H1 (cell line): Measurements from ENCODE around the gene RFFL. TPM values are rescaled to one million over a fixed set of nuclear protein-coding genes. Genes with fewer than 3 reads are reported as not detected.

Experiments
- CTCF ChIA-PET: fragments of 300-600 bp; sonication (Branson Sonifier 250); formaldehyde crosslinking; loops from one replicate; lab custom pipeline; 2021; ENCODE audit not compliant: partially characterized antibody; lab: Charles Lee
- POLR2A ChIA-PET: fragments of 300-600 bp; sonication (Branson Sonifier 250); formaldehyde crosslinking; loops from one replicate; lab custom pipeline; 2021; ENCODE audit warnings: inconsistent platforms; ENCODE audit not compliant: partially characterized antibody; lab: Charles Lee
- DNase-seq, 2 experiments: peaks; one replicate each; pipeline versions ENCODE4 v3.0.0 to v3.0.0-alpha.2; 2010 to 2022; ENCODE audit warnings: low spot score in 2 of 2, low read depth in 1 of 2, mixed read lengths in 1 of 2
- FAIRE-seq: peaks from 2 replicates; lab custom pipeline; 2011; peaks lifted over from hg19 to GRCh38; lab: Jason Lieb, UNC
- H2AFZ ChIP-seq: 2 replicates; pipeline ENCODE4 v1.8.1; 2012; ENCODE audit warnings: low read length, inconsistent platforms
- H2AK5ac ChIP-seq: 2 replicates; pipeline ENCODE4 v1.6.1; 2013; ENCODE audit warnings: low read depth, low read length
- H2BK120ac ChIP-seq: replicated peaks from 2 replicates; pipeline ENCODE3; 2013; ENCODE audit warnings: low read depth, low read length, inconsistent platforms
- H2BK12ac ChIP-seq: 2 replicates; pipeline ENCODE4 v1.6.1; 2013; ENCODE audit warnings: low read depth, low read length
- H2BK15ac ChIP-seq: 2 replicates; pipeline ENCODE4 v1.6.1; 2013; ENCODE audit warnings: low read length
- H2BK20ac ChIP-seq: 2 replicates; pipeline ENCODE4 v1.6.1; 2013; ENCODE audit warnings: low read length
- H2BK5ac ChIP-seq: 2 replicates; pipeline ENCODE4 v1.6.1; 2013; ENCODE audit warnings: low read depth, low read length
- H3K14ac ChIP-seq: 2 replicates; pipeline ENCODE4 v1.6.1; 2013; ENCODE audit warnings: inconsistent platforms; ENCODE audit not compliant: insufficient read length
- H3K18ac ChIP-seq: 2 replicates; pipeline ENCODE4 v1.6.1; 2013; ENCODE audit warnings: low read length; ENCODE audit errors: extremely low read depth
- H3K23ac ChIP-seq: 2 replicates; pipeline ENCODE4 v1.6.1; 2013; ENCODE audit warnings: inconsistent platforms; ENCODE audit not compliant: insufficient read length
- H3K23me2 ChIP-seq: 2 replicates; pipeline ENCODE4 v1.6.1; 2013; ENCODE audit warnings: low read depth, low read length
- H3K27ac ChIP-seq: 2 replicates; pipeline ENCODE4 v1.6.1; 2011; ENCODE audit warnings: low read depth, low read length, inconsistent platforms
- H3K27me3 ChIP-seq, 4 experiments: replicated peaks in 1 of 4; 1 replicate in 1 of 4; 2 replicates in 3 of 4; pipeline versions ENCODE4 v1.6.1 to v1.8.1; 2011 to 2013; ENCODE audit warnings: low read length in 3 of 4, mild to moderate bottlenecking in 3 of 4, inconsistent platforms in 2 of 4, mixed read lengths in 2 of 4, moderate library complexity in 1 of 4; ENCODE audit not compliant: control insufficient read depth in 3 of 4, insufficient read depth in 3 of 4; ENCODE audit errors: extremely low read depth in 1 of 4
- H3K36me3 ChIP-seq, 4 experiments: 2 replicates each; pipeline versions ENCODE4 v1.6.1 to v1.8.1; 2011 to 2013; ENCODE audit warnings: mild to moderate bottlenecking in 4 of 4, low read length in 3 of 4, moderate library complexity in 2 of 4, control low read depth in 1 of 4, inconsistent platforms in 1 of 4; ENCODE audit not compliant: insufficient read depth in 4 of 4, control insufficient read depth in 2 of 4
- H3K4ac ChIP-seq: replicated peaks from 2 replicates; pipeline ENCODE3; 2013; ENCODE audit warnings: low read length, low read depth, mixed read lengths, inconsistent platforms; ENCODE audit not compliant: insufficient read length
- H3K4me1 ChIP-seq, 4 experiments: replicated peaks in 1 of 4; 1 replicate in 1 of 4; 2 replicates in 3 of 4; pipeline versions ENCODE4 v1.6.1 to v1.8.1; 2011 to 2013; ENCODE audit warnings: low read length in 3 of 4, inconsistent platforms in 2 of 4, mixed read lengths in 1 of 4; ENCODE audit not compliant: insufficient read depth in 4 of 4, control insufficient read depth in 3 of 4
- H3K4me2 ChIP-seq, 2 experiments: 2 replicates each; pipeline versions ENCODE4 v1.6.1 to v1.8.1; 2011 to 2013; ENCODE audit warnings: low read depth in 2 of 2, low read length in 2 of 2, control low read depth in 1 of 2, inconsistent platforms in 1 of 2, mild to moderate bottlenecking in 1 of 2; ENCODE audit not compliant: insufficient read depth in 1 of 2
- H3K4me3 ChIP-seq, 4 experiments: fragments of 200-600, 300-600 bp in 1 of 4; sonication (generic), shearing (Covaris generic), sonication (Bioruptor Twin) in 1 of 4; 2 replicates each; pipeline versions ENCODE4 v1.5.1 to v1.8.1; 2011 to 2016; ENCODE audit warnings: low read length in 4 of 4, low read depth in 3 of 4, control low read depth in 2 of 4, inconsistent platforms in 2 of 4, mild to moderate bottlenecking in 2 of 4, mixed read lengths in 1 of 4, moderate library complexity in 1 of 4; ENCODE audit not compliant: insufficient read depth in 2 of 4; ENCODE audit errors: extremely low read depth in 1 of 4
- H3K56ac ChIP-seq: replicated peaks from 2 replicates; pipeline ENCODE3; 2013; ENCODE audit warnings: low read depth, mild to moderate bottlenecking, mixed read lengths, low read length, inconsistent platforms; ENCODE audit not compliant: insufficient read length
- H3K79me1 ChIP-seq: 2 replicates; pipeline ENCODE4 v1.6.1; 2013; ENCODE audit warnings: low read depth, low read length, control low read depth
- H3K79me2 ChIP-seq, 2 experiments: 2 replicates each; pipeline versions ENCODE4 v1.6.1 to v1.8.1; 2012 to 2013; ENCODE audit warnings: low read length in 2 of 2, mild to moderate bottlenecking in 2 of 2, inconsistent platforms in 1 of 2; ENCODE audit not compliant: insufficient read depth in 2 of 2, control insufficient read depth in 1 of 2
- H3K9ac ChIP-seq, 4 experiments: replicated peaks in 1 of 4; 1 replicate in 1 of 4; 2 replicates in 3 of 4; pipeline versions ENCODE4 v1.6.1 to v1.8.1; 2011 to 2013; ENCODE audit warnings: low read depth in 3 of 4, low read length in 3 of 4, control low read depth in 2 of 4, mild to moderate bottlenecking in 2 of 4, moderate library complexity in 2 of 4, inconsistent platforms in 1 of 4; ENCODE audit errors: extremely low read depth in 1 of 4
- H3K9me3 ChIP-seq, 2 experiments: 2 replicates each; pipeline versions ENCODE4 v1.6.1 to v1.8.1; 2012 to 2013; ENCODE audit warnings: mild to moderate bottlenecking in 2 of 2, moderate library complexity in 2 of 2, control low read depth in 1 of 2, inconsistent platforms in 1 of 2, low read depth in 1 of 2, low read length in 1 of 2, mixed read lengths in 1 of 2; ENCODE audit not compliant: insufficient read depth in 2 of 2
- H4K20me1 ChIP-seq, 2 experiments: replicated peaks in 1 of 2; 2 replicates each; pipeline versions ENCODE3 to v1.8.1; 2011 to 2013; ENCODE audit warnings: inconsistent platforms in 2 of 2, low read length in 2 of 2, mild to moderate bottlenecking in 1 of 2; ENCODE audit not compliant: insufficient read depth in 2 of 2, control insufficient read depth in 1 of 2
- H4K5ac ChIP-seq: 2 replicates; pipeline ENCODE4 v1.6.1; 2013; ENCODE audit warnings: low read length, low read depth, mixed read lengths, inconsistent platforms; ENCODE audit not compliant: insufficient read length
- H4K8ac ChIP-seq: 2 replicates; pipeline ENCODE4 v1.8.0; 2013; ENCODE audit warnings: mild to moderate bottlenecking, moderate library complexity, low read length, inconsistent platforms; ENCODE audit not compliant: insufficient read depth; ENCODE audit errors: extremely low read depth
- H4K91ac ChIP-seq: replicated peaks from 2 replicates; pipeline ENCODE3; 2013; ENCODE audit warnings: low read length, mixed read lengths, inconsistent platforms; ENCODE audit not compliant: insufficient read length
- GTF2F1 ChIP-seq: IDR thresholded peaks from 2 replicates; pipeline ENCODE4 v1.6.1; 2012; ENCODE audit warnings: low read depth, low read length, improper control_type of control experiment, borderline replicate concordance
- MAX ChIP-seq: IDR thresholded peaks from 2 replicates; pipeline ENCODE4 v1.6.1; 2012; ENCODE audit warnings: inconsistent platforms
- SP2 ChIP-seq: IDR thresholded peaks from 2 replicates; pipeline ENCODE4 v1.6.1; 2012; ENCODE audit warnings: mild to moderate bottlenecking, low read length, inconsistent platforms
- WGBS, 2 experiments: shearing (Covaris generic) in 1 of 2; methylation state at CpG; one replicate each; pipeline versions ENCODE4 v1.1.6 to v1.1.7; 2013 to 2015; ENCODE audit warnings: low lambda C conversion rate in 2 of 2, mixed read lengths in 2 of 2, inconsistent platforms in 1 of 2, low coverage in 1 of 2, missing lambda C conversion rate in 1 of 2; ENCODE audit not compliant: insufficient replicate concordance in 2 of 2, insufficient coverage in 1 of 2, insufficient read length in 1 of 2; ENCODE audit errors: extremely low coverage in 1 of 2, missing lambda C conversion rate in 1 of 2; 5-methylcytosine and 5-hydroxymethylcytosine counted together
- polyA plus RNA-seq, 7 experiments: library from polyadenylated mRNA; depleted of rRNA in 3 of 7; stranded (reverse) in 5 of 7; unstranded in 2 of 7; fragments of >200 nt in 5 of 7; fragments of 200-250 nt in 2 of 7; gene quantifications; 1 replicate in 5 of 7; 2 replicates in 1 of 7; 4 replicates in 1 of 7; pipeline versions ENCODE4 v1.2.1 to v1.2.3, GENCODE V29; 2011 to 2013; ENCODE audit warnings: missing spikeins in 2 of 7, mixed read lengths in 2 of 7
- total RNA-seq: library from RNA; stranded (reverse); fragmentation: NEBNext Ultra II Directional; extraction: Animal tissue kit (Norgen Biotek cat#: 25700); gene quantifications from 2 replicates; pipeline ENCODE4 v1.2.1, GENCODE V29; 2021

The RFFL gene
- total and polyA plus RNA-seq, 2 of the 8 experiments (the other 6 are each of a cell fraction or from before 2014, with no cell fraction given): 14.0 to 24.5 TPM

- H3K4me1 ChIP-seq: no peaks in the 10 kb centered on the region
- no peak overlapping the region for H2AK5ac ChIP-seq
- no peak overlapping the region for H2AFZ ChIP-seq
- H2BK5ac ChIP-seq: no peak overlapping the region
- H3K14ac ChIP-seq: no peak overlapping the region
- no peaks in the 10 kb centered on the region for H3K79me2 ChIP-seq
- no peak overlapping the region for H3K4ac ChIP-seq
- no peak overlapping the region for H3K27ac ChIP-seq
- 93% methylated on average over 11 of the region's 11 CpGs; no CpG with 5 or more reads in 1 of the 2 experiments for WGBS, 2 experiments
- H3K79me1 ChIP-seq: no peaks in the 10 kb centered on the region
- peaks cover 57 to 89% (median 85%) of the 10 kb centered on the region in 4 experiments for H3K36me3 ChIP-seq
- H3K4me3 ChIP-seq: no peak overlapping the region
- ChIA-PET CTCF (interaction anchor here (0.6 to 5.2 kb wide), 9 partner anchors 9 to 129 kb away, joined by 3 to 43 read pairs (median 4); partner anchors contain the start of gene RAD51D), POLR2A (interaction anchor here (1.2 to 1.5 kb wide), 4 partner anchors 9 to 132 kb away, joined by 3 to 6 read pairs (median 4); no protein-coding TSS in a partner anchor)
- H2BK120ac ChIP-seq: no peak overlapping the region
- no peak overlapping the region for H4K5ac ChIP-seq
- no peak overlapping the region for H2BK12ac ChIP-seq
- no peaks in the 10 kb centered on the region for H3K27me3 ChIP-seq
- H4K8ac ChIP-seq: no peak overlapping the region
- no peaks in the 10 kb centered on the region for H3K23me2 ChIP-seq
- DNase-seq (no peak), FAIRE-seq (no peak)
- no peak overlapping the region for H3K9ac ChIP-seq
- H4K91ac ChIP-seq: no peak overlapping the region
- no peak overlapping the region for H3K23ac ChIP-seq
- H3K56ac ChIP-seq: no peak overlapping the region
- H4K20me1 ChIP-seq: peaks cover 8 to 9% of the 10 kb centered on the region in 2 experiments
- TF ChIP-seq GTF2F1 (no peak), SP2 (no peak), MAX (no peak)
- H3K4me2 ChIP-seq: no peak overlapping the region
- no peak overlapping the region for H2BK15ac ChIP-seq
- H2BK20ac ChIP-seq: no peak overlapping the region
- H3K9me3 ChIP-seq: no peaks in the 10 kb centered on the region
- no peak overlapping the region for H3K18ac ChIP-seq
Measured at GRCh38 chr17:34997355-34997862, 66.1 kb downstream of the RFFL start.
